ENCODE data around the gene GPI. TPM values are rescaled to one million over a fixed set of nuclear protein-coding genes. Genes with fewer than 3 reads are reported as not detected.
A peak's percentile ranks its signal among the peaks of the same experiment; 100 is the strongest.
"Not testable (repeated sequence)": the region's sequence is repeated elsewhere in the genome, so short reads cannot be mapped to it uniquely, and the experiment has no call there.

The GPI gene
- total RNA-seq, 2 donors from 2014 or later: 176 to 206 TPM

- DNase-seq (ENCODE audit: low spot score): no peak
- intact Hi-C loops (cut with DNase I): loop anchor here in 1 of 2 donors (5.0 kb wide), 1 partner anchor 114 kb away; no protein-coding TSS in a partner anchor
These were observed 1.9 kb upstream of the GPI start for GRCh38 chr19:34363094-34363493.

- no peak for DNase-seq (ENCODE audit: low spot score)
- intact Hi-C loops (cut with DNase I): loop anchor here in 1 of 2 donors (5.0 kb wide), 1 partner anchor 113 kb away; no protein-coding TSS in a partner anchor
These were observed 1.1 kb upstream of the GPI start for GRCh38 chr19:34363930-34364329.

DNA sequence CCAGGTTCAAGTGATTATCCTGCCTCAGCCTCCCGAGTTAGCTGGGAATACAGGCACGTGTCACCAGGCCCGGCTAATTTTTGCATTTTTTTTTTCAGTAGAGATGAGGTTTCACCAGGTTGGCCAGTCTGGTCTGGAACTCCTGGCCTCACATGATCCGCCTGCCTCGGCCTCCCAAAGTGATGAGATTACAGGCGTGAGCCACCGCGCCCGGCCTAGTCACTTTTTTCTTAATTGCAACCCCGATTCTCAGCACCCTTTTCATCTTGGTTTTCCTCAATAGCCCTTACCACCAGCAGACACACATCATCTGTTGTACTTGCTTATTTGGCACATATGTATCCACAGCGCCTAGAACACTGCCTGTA lies 550 bp upstream of the GPI start:
- DNase-seq (ENCODE audit: low spot score): no peak
- intact Hi-C loops (cut with DNase I): loop anchor here in 1 of 2 donors (5.0 kb wide), 1 partner anchor 113 kb away; no protein-coding TSS in a partner anchor

- peak; percentile 84 for DNase-seq (ENCODE audit: low spot score)
- intact Hi-C loops (cut with DNase I): no loop called here
These were observed 736 bp downstream of the GPI start for GRCh38 chr19:34365463-34366401.

- DNase-seq (ENCODE audit: low spot score): no peak
- intact Hi-C loops (cut with DNase I): no loop called here
These were observed 2.0 kb downstream of the GPI start for GRCh38 chr19:34366738-34367623.

DNA sequence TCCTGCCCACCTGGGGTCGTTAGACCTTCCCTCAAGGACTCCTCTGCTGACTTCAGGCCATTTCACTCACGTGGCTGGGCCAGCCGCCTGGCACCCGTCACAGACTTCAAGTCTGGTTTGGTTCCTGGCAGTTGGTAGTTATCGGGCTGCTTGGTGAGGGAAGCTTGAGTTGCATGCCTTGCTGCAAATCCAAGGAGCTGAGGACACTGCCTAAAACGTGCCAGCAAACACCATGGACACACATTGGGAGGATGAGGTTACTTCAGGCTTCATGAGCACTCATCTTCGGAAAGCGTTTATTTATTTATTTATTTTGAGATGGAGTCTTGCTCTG lies 2.6 kb downstream of the GPI start:
- intact Hi-C loops (cut with DNase I): no loop called here
- DNase-seq (ENCODE audit: low spot score): no peak

DNA sequence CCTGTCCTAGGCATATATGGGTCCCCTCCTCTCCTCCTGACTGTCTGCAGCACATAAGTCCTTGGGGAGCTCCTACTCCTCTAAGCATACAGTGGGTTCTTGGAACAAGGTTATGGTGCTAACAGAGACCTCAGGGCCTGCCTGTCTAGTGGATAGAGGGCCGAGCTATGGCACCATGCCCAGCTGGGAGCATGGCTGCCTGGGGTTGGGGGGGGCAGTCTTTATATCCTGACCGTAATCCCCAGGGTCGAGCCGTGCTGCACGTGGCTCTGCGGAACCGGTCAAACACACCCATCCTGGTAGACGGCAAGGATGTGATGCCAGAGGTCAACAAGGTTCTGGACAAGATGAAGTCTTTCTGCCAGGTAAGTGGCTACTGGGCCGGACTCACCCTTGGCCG lies 3.3 kb downstream of the GPI start:
- intact Hi-C loops (cut with DNase I): no loop called here
- DNase-seq (ENCODE audit: low spot score): no peak

DNA sequence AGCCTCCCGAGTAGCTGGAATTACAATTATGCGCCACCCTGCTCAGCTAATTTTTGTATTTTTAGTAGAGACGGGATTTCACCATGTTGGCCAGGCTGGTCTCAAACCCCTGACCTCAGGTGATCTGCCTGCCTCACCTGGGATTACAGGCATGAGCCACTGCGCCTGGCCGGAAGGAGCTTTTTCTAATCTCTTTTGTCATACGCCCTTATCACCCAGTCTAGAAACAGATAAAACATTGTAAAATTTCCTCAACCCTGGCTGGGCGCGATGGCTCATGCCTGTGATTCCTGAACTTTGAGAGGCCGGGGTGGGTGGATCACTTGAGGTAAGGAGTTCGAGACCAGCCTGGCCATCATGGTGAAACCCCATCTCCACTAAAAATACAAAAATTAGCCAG lies 4.2 kb downstream of the GPI start:
- intact Hi-C loops (cut with DNase I); DNase-seq (ENCODE audit: low spot score): not testable (repeated sequence)

GRCh38 chr19:34370117-34370516 lies 5.1 kb downstream of the GPI start:
- intact Hi-C loops (cut with DNase I): no loop called here
- no peak for DNase-seq (ENCODE audit: low spot score)

GRCh38 chr19:34370983-34371382 lies 6.0 kb downstream of the GPI start:
- no peak for DNase-seq (ENCODE audit: low spot score)
- intact Hi-C loops (cut with DNase I): no loop called here

DNA sequence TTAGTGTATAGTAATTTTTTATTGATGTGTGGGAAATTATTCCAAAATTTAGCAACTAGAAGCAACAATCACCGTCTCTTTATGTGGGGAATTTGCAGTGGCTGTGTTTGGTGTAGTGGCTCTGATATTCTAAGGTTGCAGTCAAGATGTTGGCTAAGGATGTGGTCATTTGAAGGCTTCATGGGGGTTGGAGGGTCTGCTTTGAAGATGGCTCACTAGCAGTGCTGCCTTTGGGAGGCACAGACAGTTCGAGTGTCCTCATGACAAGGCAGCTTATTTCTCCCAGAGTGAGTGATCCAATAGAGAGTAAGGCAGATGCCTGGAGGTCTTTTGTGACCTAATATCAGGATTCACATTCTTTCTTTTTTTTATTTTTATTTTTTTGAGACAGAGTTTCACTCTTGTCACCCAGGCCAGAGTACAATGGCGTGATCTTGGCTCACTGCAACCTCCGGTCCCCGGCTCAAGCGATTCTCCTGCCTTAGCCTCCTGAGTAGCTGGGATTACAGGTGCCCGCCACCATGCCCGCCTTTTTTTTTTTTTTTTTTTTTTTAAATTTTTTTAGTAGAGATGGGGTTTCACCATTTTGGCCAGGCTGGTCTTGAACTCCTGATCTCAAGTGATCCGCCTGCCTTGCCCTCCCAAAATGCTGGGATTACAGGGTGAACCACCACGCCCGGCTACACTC lies 8.7 kb downstream of the GPI start:
- no peak for DNase-seq (ENCODE audit: low spot score)
- intact Hi-C loops (cut with DNase I): no loop called here

DNA sequence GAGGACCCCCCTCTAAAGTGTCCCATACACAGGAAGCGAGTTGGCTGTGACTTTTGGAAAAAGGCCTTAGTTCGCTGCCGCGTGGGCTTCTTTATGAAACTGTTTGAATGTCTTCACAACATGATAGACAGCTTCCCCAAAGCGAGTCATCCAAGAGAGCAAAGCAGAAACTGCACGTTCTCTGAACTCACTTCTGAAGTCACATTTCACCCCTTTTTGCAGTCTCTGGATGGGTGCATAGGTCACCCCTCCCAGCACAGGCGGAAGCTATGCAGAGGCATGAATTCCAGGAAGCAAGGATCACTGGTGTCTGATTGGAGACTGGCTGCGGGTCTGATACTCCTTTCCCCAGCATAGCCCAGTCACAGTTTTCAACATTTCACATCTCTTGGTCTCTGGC lies 10.6 kb downstream of the GPI start:
- intact Hi-C loops (cut with DNase I): no loop called here

DNA sequence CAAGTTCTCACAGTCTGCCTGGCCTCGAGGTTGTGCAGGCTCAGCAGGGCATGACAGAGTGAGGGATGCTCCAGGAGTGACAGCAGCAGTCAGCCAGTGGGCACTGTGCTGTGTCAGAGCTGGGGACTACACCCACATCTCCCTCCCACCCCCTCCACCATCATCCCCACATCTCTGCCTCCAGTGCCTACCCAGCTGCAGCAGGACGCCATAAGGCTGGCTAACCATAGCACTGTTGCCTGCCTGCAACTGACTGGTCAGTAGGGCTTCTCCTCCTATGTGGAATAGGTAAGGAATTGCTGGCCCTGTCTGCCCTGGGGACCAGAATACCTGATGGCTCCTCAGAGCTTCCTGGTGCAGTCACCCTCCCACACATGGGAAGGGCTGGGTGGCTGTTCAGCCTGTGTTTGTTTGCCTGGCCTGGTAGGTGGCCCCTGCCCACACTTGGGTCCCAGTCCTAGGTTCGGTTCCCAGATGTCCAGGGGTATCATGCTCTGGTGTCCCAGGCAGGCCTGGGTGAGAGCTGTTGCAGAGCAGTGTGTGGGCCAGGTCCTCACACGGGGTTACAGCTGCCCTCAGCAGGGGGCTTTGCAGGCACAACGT lies 15.7 kb downstream of the GPI start:
- intact Hi-C loops (cut with DNase I): no loop called here
- no peak for DNase-seq (ENCODE audit: low spot score)

More for the DNA sequence above, 10.6 kb downstream of the GPI start:
- DNase-seq (ENCODE audit: low spot score): no peak

GRCh38 chr19:34381399-34382251 lies 16.6 kb downstream of the GPI start:
- intact Hi-C loops (cut with DNase I): no loop called here
- DNase-seq (ENCODE audit: low spot score): no peak

DNA sequence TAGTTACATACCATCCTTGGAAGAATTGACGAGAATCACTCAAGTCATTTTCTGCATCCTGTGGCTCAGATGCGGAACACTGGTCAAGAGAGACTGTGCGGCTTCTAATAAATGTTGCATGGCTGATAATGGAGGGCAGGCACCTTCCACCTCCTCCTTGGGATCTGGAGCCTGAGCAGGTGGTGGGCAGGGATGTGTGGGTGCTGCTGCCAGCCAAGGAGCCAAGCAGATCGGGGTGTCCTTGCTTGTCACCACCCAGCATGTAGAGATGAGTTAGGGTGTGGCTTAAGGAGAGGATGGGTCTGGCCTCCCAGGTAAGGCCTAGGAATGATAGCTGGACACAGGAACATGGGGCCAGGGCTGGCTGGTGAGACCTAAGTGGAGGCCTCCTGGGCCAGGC lies 17.5 kb downstream of the GPI start:
- intact Hi-C loops (cut with DNase I): no loop called here
- DNase-seq (ENCODE audit: low spot score): no peak

GRCh38 chr19:34383599-34383998 lies 18.6 kb downstream of the GPI start:
- no peak for DNase-seq (ENCODE audit: low spot score)
- intact Hi-C loops (cut with DNase I): no loop called here

DNA sequence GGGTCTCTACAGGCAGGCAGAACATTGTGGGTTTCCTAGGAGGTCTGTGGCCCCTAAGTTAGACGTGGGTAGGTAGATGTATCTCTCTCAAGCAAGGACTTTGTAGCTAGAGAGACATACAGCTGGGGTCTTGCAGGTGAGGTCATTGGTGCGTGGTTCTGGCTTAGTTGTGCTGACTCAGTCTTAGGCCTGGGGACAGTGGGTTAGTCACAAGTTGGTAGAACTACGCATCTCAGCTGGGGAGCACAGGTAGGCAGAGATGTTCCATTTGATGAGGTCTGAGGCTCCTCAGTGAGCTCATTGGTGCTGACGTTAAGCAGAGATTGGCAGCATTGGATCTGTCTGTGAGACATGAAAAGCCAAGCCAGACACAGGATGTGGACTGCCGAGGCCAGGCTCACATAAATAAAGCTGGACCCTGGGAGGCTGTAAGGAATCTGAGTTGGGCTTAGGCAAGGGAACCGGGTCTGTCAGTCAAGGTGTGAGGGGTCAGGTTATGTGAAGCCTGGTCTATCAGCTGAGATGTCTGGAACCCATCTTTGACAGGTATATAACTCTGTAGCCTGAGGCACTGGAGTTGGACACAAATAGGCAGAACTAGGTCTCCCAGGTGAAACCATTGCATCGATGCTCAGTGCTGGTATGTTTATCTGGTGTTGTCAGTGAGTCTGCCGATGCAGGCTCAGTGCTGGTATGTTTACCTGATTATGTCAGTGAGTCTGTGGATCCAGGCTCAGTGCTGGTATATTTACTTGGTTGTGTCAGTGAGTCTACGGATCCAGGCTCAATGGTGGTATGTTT lies 21.8 kb downstream of the GPI start:
- no peak for DNase-seq (ENCODE audit: low spot score)
- intact Hi-C loops (cut with DNase I): no loop called here

DNA sequence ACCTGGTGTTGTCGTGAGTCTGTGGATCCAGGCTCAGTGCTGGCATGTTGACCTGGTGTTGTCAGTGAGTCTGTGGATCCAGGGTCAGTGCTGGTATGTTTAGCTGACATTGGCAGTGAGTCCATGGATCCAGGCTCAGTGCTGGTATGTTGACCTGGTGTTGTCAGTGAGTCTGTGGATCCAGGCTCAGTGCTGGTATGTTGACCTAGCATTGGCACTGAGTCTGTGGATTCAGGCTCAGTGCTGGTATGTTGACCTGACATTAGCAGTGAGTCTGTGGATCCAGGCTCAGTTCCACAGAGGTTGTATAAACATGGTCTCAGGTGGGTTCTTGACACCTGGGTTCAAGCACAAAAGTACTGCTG lies 22.4 kb downstream of the GPI start:
- intact Hi-C loops (cut with DNase I): no loop called here
- no peak for DNase-seq (ENCODE audit: low spot score)

All from posterior vena cava (tissue), 2 donors.